Right atrium auricular region (tissue), 2 donors: ENCODE measurements around the gene C20orf144. TPM values are rescaled to one million over a fixed set of nuclear protein-coding genes. Genes with fewer than 3 reads are reported as not detected.
"Not testable (repeated sequence)": the region's sequence is repeated elsewhere in the genome, so short reads cannot be mapped to it uniquely, and the experiment has no call there.

Experiments used
- DNase-seq: peaks from one replicate; pipeline ENCODE4 v3.0.0-alpha.2; 2019; ENCODE audit warnings: low spot score
- H3K27ac ChIP-seq, 2 donors: fragments of 200-600 bp; sonication (generic); 1 replicate in 1 of 2; 2 replicates in 1 of 2; pipeline ENCODE4 v1.5.1; 2016 to 2019
- H3K27me3 ChIP-seq, 2 donors: fragments of 200-600 bp; sonication (generic); one replicate each; pipeline versions ENCODE4 v1.5.1 to v1.6.0; 2017 to 2019
- H3K36me3 ChIP-seq: fragments of 200-600 bp; sonication (generic); one replicate; pipeline ENCODE4 v1.5.1; 2016
- H3K4me1 ChIP-seq, 2 donors: fragments of 200-600 bp; sonication (generic); one replicate each; pipeline versions ENCODE4 v1.5.1 to v1.6.0; 2017 to 2019
- H3K4me3 ChIP-seq, 2 donors: fragments of 200-600 bp; sonication (generic); 1 replicate in 1 of 2; 2 replicates in 1 of 2; pipeline ENCODE4 v1.5.1; 2017 to 2019; ENCODE audit warnings: mild to moderate bottlenecking in 1 of 2, moderate library complexity in 1 of 2
- H3K9me3 ChIP-seq, 2 donors: fragments of 200-600 bp; sonication (generic); one replicate each; pipeline ENCODE4 v1.5.1; 2019
- total RNA-seq, 2 donors: library from RNA; depleted of rRNA; stranded (reverse); fragments of >200 nt; gene quantifications; one replicate each; pipeline ENCODE4 v1.1.0, GENCODE V29; 2016
- TF ChIP-seq, protein P1 (sequence below), 2 donors: fragments of 200-600 bp; sonication (generic); IDR thresholded peaks; one replicate each; pipeline ENCODE4 v1.5.1; 2019; ENCODE audit warnings: antibody characterized with exemption in 2 of 2

The C20orf144 gene
- total RNA-seq, 2 donors from 2014 or later, result not detected

DNA sequence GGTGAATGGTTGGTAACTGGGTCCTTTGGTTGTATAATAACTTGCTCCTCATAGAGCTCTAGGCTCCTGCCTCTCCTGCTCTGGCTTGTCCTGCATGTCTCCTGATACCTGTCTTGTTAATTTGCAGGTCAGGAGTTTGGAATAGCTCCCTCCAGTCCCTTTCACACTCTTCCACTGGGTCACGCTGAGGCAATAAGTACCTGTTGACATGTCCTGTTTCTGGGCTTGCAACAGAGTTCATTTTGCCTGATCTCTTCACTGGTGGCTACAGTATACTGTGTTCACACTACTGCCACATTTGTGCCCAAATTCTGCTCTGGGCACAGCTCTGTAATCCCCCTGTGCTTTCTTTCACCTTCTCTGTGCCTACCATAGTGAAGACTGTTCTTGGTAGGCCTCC lies 25.4 kb upstream of the C20orf144 start:
- no peaks in the 10 kb centered on the region for H3K27me3 ChIP-seq
- H3K27ac ChIP-seq, result no peak overlapping the region
- no peaks in the 10 kb centered on the region for H3K4me1 ChIP-seq
- TF ChIP-seq, protein P1, sequence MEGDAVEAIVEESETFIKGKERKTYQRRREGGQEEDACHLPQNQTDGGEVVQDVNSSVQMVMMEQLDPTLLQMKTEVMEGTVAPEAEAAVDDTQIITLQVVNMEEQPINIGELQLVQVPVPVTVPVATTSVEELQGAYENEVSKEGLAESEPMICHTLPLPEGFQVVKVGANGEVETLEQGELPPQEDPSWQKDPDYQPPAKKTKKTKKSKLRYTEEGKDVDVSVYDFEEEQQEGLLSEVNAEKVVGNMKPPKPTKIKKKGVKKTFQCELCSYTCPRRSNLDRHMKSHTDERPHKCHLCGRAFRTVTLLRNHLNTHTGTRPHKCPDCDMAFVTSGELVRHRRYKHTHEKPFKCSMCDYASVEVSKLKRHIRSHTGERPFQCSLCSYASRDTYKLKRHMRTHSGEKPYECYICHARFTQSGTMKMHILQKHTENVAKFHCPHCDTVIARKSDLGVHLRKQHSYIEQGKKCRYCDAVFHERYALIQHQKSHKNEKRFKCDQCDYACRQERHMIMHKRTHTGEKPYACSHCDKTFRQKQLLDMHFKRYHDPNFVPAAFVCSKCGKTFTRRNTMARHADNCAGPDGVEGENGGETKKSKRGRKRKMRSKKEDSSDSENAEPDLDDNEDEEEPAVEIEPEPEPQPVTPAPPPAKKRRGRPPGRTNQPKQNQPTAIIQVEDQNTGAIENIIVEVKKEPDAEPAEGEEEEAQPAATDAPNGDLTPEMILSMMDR (IDR thresholded peaks at IDR 0.05), result no peak
- no peak overlapping the region for H3K4me3 ChIP-seq
- DNase-seq, result no peak
- peaks cover 38% of the 10 kb centered on the region for H3K36me3 ChIP-seq
- no peaks in the 10 kb centered on the region for H3K9me3 ChIP-seq

DNA sequence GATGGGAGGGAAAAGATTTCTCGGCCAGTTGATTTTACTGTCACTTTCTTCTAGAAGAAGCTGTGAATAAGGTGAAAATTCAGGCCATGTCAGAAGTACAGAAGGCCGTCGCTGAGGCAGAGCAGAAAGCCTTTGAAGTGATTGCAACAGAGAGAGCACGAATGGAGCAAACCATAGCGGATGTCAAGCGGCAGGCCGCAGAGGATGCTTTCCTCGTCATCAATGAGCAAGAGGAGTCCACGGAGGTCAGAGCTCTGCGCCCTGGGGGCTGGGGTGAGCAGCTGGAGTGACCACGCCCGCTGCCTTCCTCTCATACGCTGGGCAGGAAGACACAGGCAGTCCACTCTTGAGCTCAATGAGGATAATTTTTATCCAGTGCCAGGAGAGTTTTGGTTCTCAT lies 21.8 kb upstream of the C20orf144 start:
- H3K36me3 ChIP-seq, result peaks cover 44% of the 10 kb centered on the region
- H3K4me1 ChIP-seq, result no peaks in the 10 kb centered on the region
- H3K9me3 ChIP-seq, result no peaks in the 10 kb centered on the region
- DNase-seq, result no peak
- H3K27ac ChIP-seq, result no peak overlapping the region
- no peak overlapping the region for H3K4me3 ChIP-seq
- no peaks in the 10 kb centered on the region for H3K27me3 ChIP-seq
- TF ChIP-seq, protein P1 (IDR thresholded peaks at IDR 0.05), result no peak

DNA sequence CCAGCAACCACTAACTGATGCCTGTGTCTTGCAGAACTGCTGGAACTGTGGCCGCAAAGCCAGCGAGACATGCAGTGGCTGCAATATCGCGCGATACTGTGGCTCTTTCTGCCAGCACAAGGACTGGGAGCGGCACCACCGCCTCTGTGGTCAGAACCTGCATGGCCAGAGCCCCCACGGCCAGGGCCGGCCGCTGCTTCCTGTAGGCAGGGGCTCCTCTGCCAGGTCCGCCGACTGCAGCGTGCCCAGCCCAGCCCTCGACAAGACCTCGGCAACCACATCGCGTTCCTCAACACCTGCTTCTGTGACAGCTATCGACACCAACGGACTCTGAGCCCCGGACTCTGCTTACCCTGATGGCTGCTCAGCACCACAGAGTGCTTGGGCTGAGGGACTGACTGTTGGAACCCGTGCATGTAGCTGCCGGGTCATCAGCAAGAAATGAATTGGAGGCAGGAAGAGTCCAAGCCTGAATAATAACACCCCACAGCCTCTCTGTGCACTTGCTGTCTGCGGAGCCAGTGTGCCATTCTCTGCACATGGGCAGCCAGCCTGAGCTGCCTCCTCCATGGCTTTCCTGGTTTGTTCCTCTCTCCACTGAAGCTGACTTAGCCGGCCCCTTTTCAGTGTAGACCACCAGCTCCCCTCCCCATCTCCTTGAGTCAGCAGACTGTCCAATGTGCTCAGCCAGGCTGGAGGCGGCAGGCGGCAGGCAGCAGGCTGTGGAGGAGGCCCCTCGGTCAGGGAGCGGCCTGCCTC lies 17.6 kb upstream of the C20orf144 start:
- Histone ChIP-seq H3K36me3 (peaks cover 35% of the 10 kb centered on the region), H3K27ac (no peak overlapping the region), H3K4me1 (peaks cover 0 to 20% of the 10 kb centered on the region in 2 donors), H3K9me3 (no peaks in the 10 kb centered on the region), H3K4me3 (no peak overlapping the region), H3K27me3 (no peaks in the 10 kb centered on the region)
- TF ChIP-seq, protein P1 (IDR thresholded peaks at IDR 0.05), result no peak
- DNase-seq, result no peak

DNA sequence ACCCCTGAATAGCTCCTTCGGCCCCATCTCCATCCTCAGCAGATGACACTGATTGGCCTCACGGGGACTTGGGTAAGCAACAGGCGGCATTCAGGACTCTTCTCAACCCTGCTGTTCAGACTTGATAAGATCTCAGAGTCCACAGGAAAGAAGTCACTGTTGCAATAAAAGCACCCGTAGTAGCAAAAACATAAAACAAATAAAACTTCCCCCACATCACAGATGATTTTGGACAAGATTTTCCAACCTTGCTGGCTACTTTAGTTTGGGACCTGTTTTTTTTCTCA lies 17.1 kb upstream of the C20orf144 start:
- TF ChIP-seq, protein P1 (IDR thresholded peaks at IDR 0.05), result no peak
- no peak for DNase-seq

DNA sequence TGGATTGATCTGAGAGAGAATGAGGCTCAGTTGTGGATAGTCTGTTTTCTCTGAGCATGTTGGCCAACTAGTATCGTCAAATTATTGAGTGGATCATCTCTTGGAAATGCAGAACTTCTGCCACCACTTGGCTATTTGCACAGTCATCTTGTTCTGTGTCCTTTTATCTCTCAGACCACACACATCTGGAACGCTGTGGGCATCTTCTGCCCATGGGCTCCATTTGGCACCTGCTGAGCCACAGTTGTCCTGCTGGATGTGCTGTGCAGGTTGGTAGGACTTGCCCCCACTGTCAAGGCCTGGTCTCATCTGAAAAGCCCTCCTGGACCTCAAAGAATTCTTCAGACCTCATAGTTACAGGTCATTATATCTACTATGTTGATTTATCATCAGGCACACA lies 16.7 kb upstream of the C20orf144 start:
- Histone ChIP-seq H3K27me3 (no peaks in the 10 kb centered on the region), H3K4me3 (no peak overlapping the region), H3K9me3 (no peaks in the 10 kb centered on the region), H3K4me1 (peaks cover 0 to 20% of the 10 kb centered on the region in 2 donors), H3K27ac (no peak overlapping the region), H3K36me3 (peaks cover 30% of the 10 kb centered on the region)
- TF ChIP-seq, protein P1 (IDR thresholded peaks at IDR 0.05), result no peak
- DNase-seq, result no peak

More for the DNA sequence above, 17.1 kb upstream of the C20orf144 start:
- H3K4me3 ChIP-seq, result no peak overlapping the region
- peaks cover 33% of the 10 kb centered on the region for H3K36me3 ChIP-seq
- H3K27ac ChIP-seq, result no peak overlapping the region
- H3K4me1 ChIP-seq, result peaks cover 0 to 20% of the 10 kb centered on the region in 2 donors
- no peaks in the 10 kb centered on the region for H3K9me3 ChIP-seq
- no peaks in the 10 kb centered on the region for H3K27me3 ChIP-seq

DNA sequence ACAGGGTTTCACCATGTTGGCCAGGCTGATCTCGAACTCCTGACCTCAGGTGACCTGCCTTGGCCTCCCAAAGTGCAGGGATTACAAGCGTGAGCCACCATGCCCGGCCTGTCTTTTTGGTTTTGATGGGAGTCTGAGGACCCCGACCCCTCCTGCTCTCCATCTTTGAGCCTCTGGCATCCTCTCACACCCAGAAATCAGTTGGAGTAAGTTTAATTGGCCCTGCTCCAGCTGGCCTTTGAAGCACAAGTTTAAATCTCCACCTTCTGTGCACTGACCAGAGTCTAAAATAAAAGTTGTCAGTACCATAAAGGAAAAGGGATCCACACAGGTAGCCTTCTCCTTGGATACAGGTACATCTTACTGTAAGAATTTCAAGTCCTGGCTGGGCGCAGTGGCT lies 15.9 kb upstream of the C20orf144 start:
- H3K36me3 ChIP-seq, result peaks cover 22% of the 10 kb centered on the region
- TF ChIP-seq, protein P1 (IDR thresholded peaks at IDR 0.05), result no peak
- H3K9me3 ChIP-seq, result no peaks in the 10 kb centered on the region
- DNase-seq, result no peak
- H3K27ac ChIP-seq, result no peak overlapping the region
- H3K27me3 ChIP-seq, result no peaks in the 10 kb centered on the region
- no peak overlapping the region for H3K4me3 ChIP-seq
- H3K4me1 ChIP-seq, result peaks cover 0 to 20% of the 10 kb centered on the region in 2 donors

DNA sequence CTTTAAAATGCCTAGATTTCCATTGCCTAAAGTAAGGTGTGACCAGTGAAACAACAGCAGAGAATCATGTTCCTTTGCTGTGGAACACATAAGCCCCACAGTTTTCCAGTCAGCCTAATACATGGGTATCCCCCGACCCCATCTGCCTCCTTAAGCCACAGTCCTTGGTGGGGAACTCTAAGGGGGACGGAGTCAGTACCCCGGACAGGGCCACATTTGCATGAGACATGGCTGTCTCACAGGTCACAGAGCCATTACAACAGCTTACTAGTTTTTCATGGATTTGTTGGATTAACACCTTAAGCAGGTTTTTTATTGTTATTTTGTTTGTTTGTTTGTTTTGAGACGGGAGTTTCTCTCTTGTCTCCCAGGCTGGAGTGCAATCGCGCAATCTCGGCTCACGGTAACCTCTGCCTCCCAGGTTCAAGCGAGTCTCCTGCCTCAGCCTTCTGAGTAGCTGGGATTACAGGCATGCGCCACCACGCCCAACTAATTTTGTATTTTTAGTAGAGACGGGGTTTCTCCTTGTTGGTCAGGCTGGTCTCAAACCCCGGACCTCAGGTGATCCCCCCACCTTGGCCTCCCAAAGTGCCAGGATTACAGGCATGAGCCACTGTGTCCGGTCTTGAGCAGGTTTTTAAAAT lies 15.0 kb upstream of the C20orf144 start:
- H3K27me3 ChIP-seq, H3K9me3 ChIP-seq, DNase-seq, H3K4me3 ChIP-seq: not testable (repeated sequence)
- Histone ChIP-seq H3K4me1 (peaks cover 0 to 20% of the 10 kb centered on the region in 2 donors), H3K27ac (peak overlapping the region; percentile 14 to 44), H3K36me3 (peaks cover 20% of the 10 kb centered on the region)
